ENCODE results near the gene POLD3.

- TF ChIP-seq, protein P1, sequence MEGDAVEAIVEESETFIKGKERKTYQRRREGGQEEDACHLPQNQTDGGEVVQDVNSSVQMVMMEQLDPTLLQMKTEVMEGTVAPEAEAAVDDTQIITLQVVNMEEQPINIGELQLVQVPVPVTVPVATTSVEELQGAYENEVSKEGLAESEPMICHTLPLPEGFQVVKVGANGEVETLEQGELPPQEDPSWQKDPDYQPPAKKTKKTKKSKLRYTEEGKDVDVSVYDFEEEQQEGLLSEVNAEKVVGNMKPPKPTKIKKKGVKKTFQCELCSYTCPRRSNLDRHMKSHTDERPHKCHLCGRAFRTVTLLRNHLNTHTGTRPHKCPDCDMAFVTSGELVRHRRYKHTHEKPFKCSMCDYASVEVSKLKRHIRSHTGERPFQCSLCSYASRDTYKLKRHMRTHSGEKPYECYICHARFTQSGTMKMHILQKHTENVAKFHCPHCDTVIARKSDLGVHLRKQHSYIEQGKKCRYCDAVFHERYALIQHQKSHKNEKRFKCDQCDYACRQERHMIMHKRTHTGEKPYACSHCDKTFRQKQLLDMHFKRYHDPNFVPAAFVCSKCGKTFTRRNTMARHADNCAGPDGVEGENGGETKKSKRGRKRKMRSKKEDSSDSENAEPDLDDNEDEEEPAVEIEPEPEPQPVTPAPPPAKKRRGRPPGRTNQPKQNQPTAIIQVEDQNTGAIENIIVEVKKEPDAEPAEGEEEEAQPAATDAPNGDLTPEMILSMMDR (IDR thresholded peaks at IDR 0.05): no peak
- TF ChIP-seq POLR2A (IDR thresholded peaks at IDR 0.05): no peak
These were observed 86.5 kb downstream of the POLD3 start for GRCh38 chr11:74678591-74679512.

Measured in thyroid gland (tissue), 4 donors.